Measurements from ENCODE around the gene WNT3A. TPM values are rescaled to one million over a fixed set of nuclear protein-coding genes. Genes with fewer than 3 reads are reported as not detected.

WNT3A gene
- total and polyA plus RNA-seq, 2 donors (not counting 3 experiments of a cell fraction or from before 2014, with no cell fraction given) = not detected

GRCh38 chr1:228022571-228023293 is 15.9 kb downstream of the WNT3A start:
- DNase-seq (ENCODE audit: low read depth, low spot score) (no peak), FAIRE-seq (no peak)
- Histone ChIP-seq H3K27me3 (ENCODE audit: control insufficient read depth in 2 of 2, insufficient read depth in 2 of 2, low read length in 2 of 2) (peaks cover 0 to 3% of the 10 kb centered on the region in 2 experiments), H3K4me2 (ENCODE audit: insufficient read depth, low read length) (no peak overlapping the region), H3K9me3 (replicated peaks; ENCODE audit: control insufficient read depth, insufficient read depth, low read length) (no peaks in the 10 kb centered on the region), H2AFZ (ENCODE audit: low read depth, low read length) (no peak overlapping the region), H3K4me1 (ENCODE audit: control insufficient read depth, extremely low read depth, insufficient read depth, low read length) (no peaks in the 10 kb centered on the region), H3K79me2 (ENCODE audit: control insufficient read depth, insufficient read depth, low read length) (no peaks in the 10 kb centered on the region), H3K9ac (replicated peaks; ENCODE audit: extremely low read depth, insufficient read depth, low read length) (no peak overlapping the region), H4K20me1 (replicated peaks; ENCODE audit: control insufficient read depth, extremely low read depth, insufficient read depth, low read length) (no peaks in the 10 kb centered on the region), H3K4me3 (replicated peaks in 1 of 3; ENCODE audit: insufficient read depth in 1 of 3, low read depth in 1 of 3, low read length in 3 of 3) (no peak overlapping the region), H3K27ac (ENCODE audit: insufficient read depth, low read depth, low read length) (no peak overlapping the region), H3K36me3 (ENCODE audit: control insufficient read depth in 2 of 2, extremely low read depth in 1 of 2, insufficient read depth in 2 of 2, low read length in 2 of 2) (no peaks in the 10 kb centered on the region), H3K9me1 (replicated peaks; ENCODE audit: control insufficient read depth, extremely low read depth, insufficient read depth, low read length) (no peaks in the 10 kb centered on the region)
- no TSS peak for BruUV-seq (replicated peaks)
- TF ChIP-seq MYC (IDR thresholded peaks at IDR 0.05; ENCODE audit: low read depth, low read length) = no peak
- no peak for TF ChIP-seq FOS (IDR thresholded peaks at IDR 0.05; ENCODE audit: borderline replicate concordance, insufficient read depth, low read length)
- TF ChIP-seq MAX (IDR thresholded peaks at IDR 0.05; ENCODE audit: insufficient read depth, insufficient read length) = no peak
- TF ChIP-seq EZH2 (IDR thresholded peaks at IDR 0.05; ENCODE audit: borderline replicate concordance, low read depth, low read length, severe bottlenecking) = no peak
- TF ChIP-seq POLR2AphosphoS5 (IDR thresholded peaks at IDR 0.05; ENCODE audit: insufficient read depth, low read depth, low read length) = no peak
- TF ChIP-seq JUN (IDR thresholded peaks at IDR 0.05; ENCODE audit: borderline replicate concordance, insufficient read depth, insufficient read length, low read depth) = no peak
- TF ChIP-seq GATA2 (IDR thresholded peaks at IDR 0.05; ENCODE audit: insufficient read depth, insufficient read length, low read depth, low read length) = no peak
- no peak for TF ChIP-seq POLR2A (IDR thresholded peaks at IDR 0.05; ENCODE audit: low read depth, low read length)
- no peak for TF ChIP-seq CTCF (IDR thresholded peaks at IDR 0.05; ENCODE audit: extremely low read depth in 1 of 2, insufficient read depth in 1 of 2, low read depth in 1 of 2, low read length in 2 of 2)
- ChIA-PET POLR2A (no interaction called here), CTCF (interaction anchor here (1.2 to 1.5 kb wide), 2 partner anchors 19 to 23 kb away, joined by 3 read pairs; no protein-coding TSS in a partner anchor)
- dilution Hi-C loops (cut with MboI; ENCODE audit: extremely low pct_ligation_motif_present, low sequenced_read_pairs) = no loop called here
- intact Hi-C loops (cut with micrococcal nuclease) = no loop called here

Data from endothelial cell of umbilical vein (primary cell).